ENCODE measurements around the gene KRT40. TPM values are rescaled to one million over a fixed set of nuclear protein-coding genes. Genes with fewer than 3 reads are reported as not detected.

Gene KRT40
- total and polyA plus RNA-seq, 4 donors: not detected

- Histone ChIP-seq H3K9ac (ENCODE audit: low read depth in 1 of 2, low read length in 2 of 2) (no peak overlapping the region), H3K4me3 (ENCODE audit: low read depth in 1 of 3, low read length in 3 of 3) (no peak overlapping the region), H3K36me3 (ENCODE audit: control insufficient read depth in 4 of 4, insufficient read depth in 3 of 4, low read depth in 1 of 4, low read length in 3 of 4) (no peaks in the 10 kb centered on the region), H3K27me3 (ENCODE audit: control insufficient read depth in 4 of 4, insufficient read depth in 4 of 4, low read length in 3 of 4) (no peaks in the 10 kb centered on the region), H3K9me3 (ENCODE audit: control insufficient read depth in 4 of 4, low read length in 3 of 4) (no peaks in the 10 kb centered on the region), H3K27ac (ENCODE audit: low read depth in 1 of 2, low read length in 2 of 2) (no peak overlapping the region), H3K4me1 (ENCODE audit: control insufficient read depth in 4 of 4, insufficient read depth in 4 of 4, low read length in 3 of 4) (no peaks in the 10 kb centered on the region)
- DNase-seq (ENCODE audit: low spot score): no peak
- 57% methylated on average over 3 of the region's 3 CpGs for WGBS
- TF ChIP-seq EGR1 (IDR thresholded peaks at IDR 0.05; ENCODE audit: low read depth in 2 of 2) (no peak), NR2F2 (IDR thresholded peaks at IDR 0.05) (no peak), ZBTB33 (IDR thresholded peaks at IDR 0.05) (no peak), MAX (IDR thresholded peaks at IDR 0.05) (no peak), REST (IDR thresholded peaks at IDR 0.05) (no peak), YY1 (IDR thresholded peaks at IDR 0.05) (no peak), RXRA (IDR thresholded peaks at IDR 0.05) (no peak), SP1 (IDR thresholded peaks at IDR 0.05) (no peak), FOXA1 (IDR thresholded peaks at IDR 0.05) (no peak), JUND (IDR thresholded peaks at IDR 0.05) (no peak), FOXA2 (IDR thresholded peaks at IDR 0.05) (no peak), GABPA (IDR thresholded peaks at IDR 0.05 in 1 of 2, conservative IDR thresholded peaks at IDR 0.05 in 1 of 2) (no peak), HNF4A (conservative IDR thresholded peaks at IDR 0.05) (no peak), HNF4G (IDR thresholded peaks at IDR 0.05) (no peak), TAF1 (conservative IDR thresholded peaks at IDR 0.05) (no peak), RAD21 (IDR thresholded peaks at IDR 0.05) (no peak)
- TF ChIP-seq, protein P1, sequence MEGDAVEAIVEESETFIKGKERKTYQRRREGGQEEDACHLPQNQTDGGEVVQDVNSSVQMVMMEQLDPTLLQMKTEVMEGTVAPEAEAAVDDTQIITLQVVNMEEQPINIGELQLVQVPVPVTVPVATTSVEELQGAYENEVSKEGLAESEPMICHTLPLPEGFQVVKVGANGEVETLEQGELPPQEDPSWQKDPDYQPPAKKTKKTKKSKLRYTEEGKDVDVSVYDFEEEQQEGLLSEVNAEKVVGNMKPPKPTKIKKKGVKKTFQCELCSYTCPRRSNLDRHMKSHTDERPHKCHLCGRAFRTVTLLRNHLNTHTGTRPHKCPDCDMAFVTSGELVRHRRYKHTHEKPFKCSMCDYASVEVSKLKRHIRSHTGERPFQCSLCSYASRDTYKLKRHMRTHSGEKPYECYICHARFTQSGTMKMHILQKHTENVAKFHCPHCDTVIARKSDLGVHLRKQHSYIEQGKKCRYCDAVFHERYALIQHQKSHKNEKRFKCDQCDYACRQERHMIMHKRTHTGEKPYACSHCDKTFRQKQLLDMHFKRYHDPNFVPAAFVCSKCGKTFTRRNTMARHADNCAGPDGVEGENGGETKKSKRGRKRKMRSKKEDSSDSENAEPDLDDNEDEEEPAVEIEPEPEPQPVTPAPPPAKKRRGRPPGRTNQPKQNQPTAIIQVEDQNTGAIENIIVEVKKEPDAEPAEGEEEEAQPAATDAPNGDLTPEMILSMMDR (IDR thresholded peaks at IDR 0.05; ENCODE audit: low read depth, low read length, missing input control): no peak
- TF ChIP-seq, protein P2, sequence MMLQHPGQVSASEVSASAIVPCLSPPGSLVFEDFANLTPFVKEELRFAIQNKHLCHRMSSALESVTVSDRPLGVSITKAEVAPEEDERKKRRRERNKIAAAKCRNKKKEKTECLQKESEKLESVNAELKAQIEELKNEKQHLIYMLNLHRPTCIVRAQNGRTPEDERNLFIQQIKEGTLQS (IDR thresholded peaks at IDR 0.05): no peak
Observed at GRCh38 chr17:40931311-40931710, 52.8 kb downstream of the KRT40 start.

Small RNA genes lying within 50 kb of the gene (small RNA-seq; reads per million reads assigned to genes)
- not detected for gene KRTAP3-4P

Other genes with a start within 250 kb of the KRT40 start
Only the 30 nearest of the 35 such genes appear.
- not detected for gene KRT27, start 201.8 kb downstream of the KRT40 start, total RNA-seq
- gene KRT27, start 201.8 kb downstream of the KRT40 start, polyA plus RNA-seq: not detected
- not detected for gene KRT28, start 184.4 kb downstream of the KRT40 start, total RNA-seq
- gene KRT28, start 184.4 kb downstream of the KRT40 start, polyA plus RNA-seq: not detected
- gene KRT10, start 161.7 kb downstream of the KRT40 start, total RNA-seq: 1 to 10 TPM; 1.6 to 3.4 TPM
- 10 to 100 TPM; 10.8 to 52.5 TPM for gene KRT10, start 161.7 kb downstream of the KRT40 start, polyA plus RNA-seq
- not detected for gene KRT12, start 117.1 kb downstream of the KRT40 start, total RNA-seq
- not detected for gene KRT12, start 117.1 kb downstream of the KRT40 start, polyA plus RNA-seq
- not detected for gene KRT20, start 99.1 kb downstream of the KRT40 start, total RNA-seq
- not detected for gene KRT20, start 99.1 kb downstream of the KRT40 start, polyA plus RNA-seq
- gene KRT23, start 46.7 kb downstream of the KRT40 start, total RNA-seq: 1 to 10 TPM in 1 of 2 donors, under 1 TPM in 1; 0.09 to 1.3 TPM
- gene KRT23, start 46.7 kb downstream of the KRT40 start, polyA plus RNA-seq: under 1 TPM in 1 of 2 donors, not detected in 1; 0.24 TPM
- not detected for gene KRT39, start 17.4 kb downstream of the KRT40 start, total RNA-seq
- not detected for gene KRT39, start 17.4 kb downstream of the KRT40 start, polyA plus RNA-seq
- not detected for gene KRTAP3-3, start 9.8 kb upstream of the KRT40 start, total RNA-seq
- not detected for gene KRTAP3-3, start 9.8 kb upstream of the KRT40 start, polyA plus RNA-seq
- not detected for gene KRTAP3-2, start 15.6 kb upstream of the KRT40 start, total RNA-seq
- gene KRTAP3-2, start 15.6 kb upstream of the KRT40 start, polyA plus RNA-seq: not detected
- gene KRTAP3-1, start 24.8 kb upstream of the KRT40 start, total RNA-seq: not detected
- gene KRTAP3-1, start 24.8 kb upstream of the KRT40 start, polyA plus RNA-seq: not detected
- not detected for gene KRTAP1-5, start 42.9 kb upstream of the KRT40 start, total RNA-seq
- gene KRTAP1-5, start 42.9 kb upstream of the KRT40 start, polyA plus RNA-seq: not detected
- gene KRTAP1-4, start 45.9 kb upstream of the KRT40 start, total RNA-seq: not detected
- gene KRTAP1-4, start 45.9 kb upstream of the KRT40 start, polyA plus RNA-seq: not detected
- not detected for gene KRTAP1-3, start 50.5 kb upstream of the KRT40 start, total RNA-seq
- not detected for gene KRTAP1-3, start 50.5 kb upstream of the KRT40 start, polyA plus RNA-seq
- gene KRTAP1-1, start 57.1 kb upstream of the KRT40 start, total RNA-seq: not detected
- not detected for gene KRTAP1-1, start 57.1 kb upstream of the KRT40 start, polyA plus RNA-seq
- not detected for gene KRTAP2-1, start 63.0 kb upstream of the KRT40 start, total RNA-seq
- gene KRTAP2-1, start 63.0 kb upstream of the KRT40 start, polyA plus RNA-seq: not detected
- gene KRTAP2-2, start 70.9 kb upstream of the KRT40 start, total RNA-seq: not detected
- gene KRTAP2-2, start 70.9 kb upstream of the KRT40 start, polyA plus RNA-seq: not detected
- not detected for gene KRTAP2-3, start 75.8 kb upstream of the KRT40 start, total RNA-seq
- gene KRTAP2-3, start 75.8 kb upstream of the KRT40 start, polyA plus RNA-seq: not detected
- gene KRTAP2-4, start 81.6 kb upstream of the KRT40 start, total RNA-seq: not detected
- not detected for gene KRTAP2-4, start 81.6 kb upstream of the KRT40 start, polyA plus RNA-seq
- gene KRTAP4-7, start 99.8 kb upstream of the KRT40 start, total RNA-seq: not detected
- gene KRTAP4-7, start 99.8 kb upstream of the KRT40 start, polyA plus RNA-seq: not detected
- gene KRTAP4-8, start 113.8 kb upstream of the KRT40 start, total RNA-seq: not detected
- gene KRTAP4-8, start 113.8 kb upstream of the KRT40 start, polyA plus RNA-seq: not detected
- not detected for gene KRTAP4-16, start 117.9 kb upstream of the KRT40 start, total RNA-seq
- gene KRTAP4-16, start 117.9 kb upstream of the KRT40 start, polyA plus RNA-seq: not detected
- gene KRTAP4-9, start 121.1 kb upstream of the KRT40 start, total RNA-seq: not detected
- not detected for gene KRTAP4-9, start 121.1 kb upstream of the KRT40 start, polyA plus RNA-seq
- gene KRTAP4-11, start 134.0 kb upstream of the KRT40 start, total RNA-seq: not detected
- not detected for gene KRTAP4-11, start 134.0 kb upstream of the KRT40 start, polyA plus RNA-seq
- not detected for gene KRTAP4-12, start 139.9 kb upstream of the KRT40 start, total RNA-seq
- not detected for gene KRTAP4-12, start 139.9 kb upstream of the KRT40 start, polyA plus RNA-seq
- not detected for gene KRTAP4-6, start 156.2 kb upstream of the KRT40 start, total RNA-seq
- gene KRTAP4-6, start 156.2 kb upstream of the KRT40 start, polyA plus RNA-seq: not detected
- not detected for gene KRTAP4-5, start 165.5 kb upstream of the KRT40 start, total RNA-seq
- not detected for gene KRTAP4-5, start 165.5 kb upstream of the KRT40 start, polyA plus RNA-seq
- gene KRTAP4-4, start 176.4 kb upstream of the KRT40 start, total RNA-seq: not detected
- not detected for gene KRTAP4-4, start 176.4 kb upstream of the KRT40 start, polyA plus RNA-seq
- gene KRTAP4-3, start 183.9 kb upstream of the KRT40 start, total RNA-seq: not detected
- not detected for gene KRTAP4-3, start 183.9 kb upstream of the KRT40 start, polyA plus RNA-seq
- gene KRTAP4-2, start 193.9 kb upstream of the KRT40 start, total RNA-seq: not detected
- not detected for gene KRTAP4-2, start 193.9 kb upstream of the KRT40 start, polyA plus RNA-seq
- not detected for gene KRTAP4-1, start 200.6 kb upstream of the KRT40 start, total RNA-seq
- gene KRTAP4-1, start 200.6 kb upstream of the KRT40 start, polyA plus RNA-seq: not detected

Data from liver (tissue), 10 donors.